GM21390 (cell line): ENCODE data around the gene KCNQ1OT1.
"Not testable (repeated sequence)": the region's sequence is repeated elsewhere in the genome, so short reads cannot be mapped to it uniquely, and the experiment has no call there.

Source experiments
- ATAC-seq: cut with Tn5 transposase; IDR thresholded peaks from one replicate; pipeline ENCODE4 v1.9.1; 2021; ENCODE audit not compliant: unreplicated experiment

Gene KCNQ1OT1

GRCh38 chr11:2655016-2655719 is 44.6 kb downstream of the KCNQ1OT1 start:
- ATAC-seq = no peak

- no peak for ATAC-seq
These were observed 45.7 kb downstream of the KCNQ1OT1 start for GRCh38 chr11:2653930-2654739.

GRCh38 chr11:2653198-2653551 is 46.6 kb downstream of the KCNQ1OT1 start:
- ATAC-seq = no peak

GRCh38 chr11:2652333-2653197 is 47.2 kb downstream of the KCNQ1OT1 start:
- ATAC-seq = no peak

- no peak for ATAC-seq
These were observed 47.9 kb downstream of the KCNQ1OT1 start for GRCh38 chr11:2651826-2652271.

GRCh38 chr11:2651054-2651617 is 48.7 kb downstream of the KCNQ1OT1 start:
- ATAC-seq = no peak

GRCh38 chr11:2650343-2650867 is 49.4 kb downstream of the KCNQ1OT1 start:
- ATAC-seq = no peak

GRCh38 chr11:2649848-2650247 is 49.9 kb downstream of the KCNQ1OT1 start:
- ATAC-seq = no peak

GRCh38 chr11:2649400-2649799 is 50.4 kb downstream of the KCNQ1OT1 start:
- ATAC-seq = no peak

- no peak for ATAC-seq
These were observed 51.8 kb downstream of the KCNQ1OT1 start for GRCh38 chr11:2647953-2648352.

GRCh38 chr11:2647167-2647566 is 52.6 kb downstream of the KCNQ1OT1 start:
- ATAC-seq = no peak

- no peak for ATAC-seq
These were observed 54.0 kb downstream of the KCNQ1OT1 start for GRCh38 chr11:2645779-2646118.

- no peak for ATAC-seq
These were observed 54.7 kb downstream of the KCNQ1OT1 start for GRCh38 chr11:2644844-2645778.

- no peak for ATAC-seq
These were observed 56.0 kb downstream of the KCNQ1OT1 start for GRCh38 chr11:2643746-2644145.

GRCh38 chr11:2641623-2642022 is 58.2 kb downstream of the KCNQ1OT1 start:
- no peak for ATAC-seq

GRCh38 chr11:2639763-2640162 is 60.0 kb downstream of the KCNQ1OT1 start:
- not testable (repeated sequence) for ATAC-seq

GRCh38 chr11:2631161-2631560 is 68.6 kb downstream of the KCNQ1OT1 start:
- ATAC-seq = no peak

- ATAC-seq = no peak
These were observed 69.1 kb downstream of the KCNQ1OT1 start for GRCh38 chr11:2630679-2631078.

- ATAC-seq = no peak
These were observed 74.6 kb downstream of the KCNQ1OT1 start for GRCh38 chr11:2625183-2625582.

GRCh38 chr11:2621894-2622293 is 77.9 kb downstream of the KCNQ1OT1 start:
- no peak for ATAC-seq
